CD4-positive, alpha-beta T cell treated with Interleukin-4 for 4 hours (primary cell): ENCODE results near the gene LMAN1L.

Experiments
- DNase-seq: peaks from one replicate; pipeline ENCODE4 v3.0.0-alpha.2; 2020

LMAN1L gene

GRCh38 chr15:74863239-74864056, 50.8 kb downstream of the LMAN1L start:
- DNase-seq = no peak

- no peak for DNase-seq
Measured at GRCh38 chr15:74864296-74864695, 51.7 kb downstream of the LMAN1L start.

DNA sequence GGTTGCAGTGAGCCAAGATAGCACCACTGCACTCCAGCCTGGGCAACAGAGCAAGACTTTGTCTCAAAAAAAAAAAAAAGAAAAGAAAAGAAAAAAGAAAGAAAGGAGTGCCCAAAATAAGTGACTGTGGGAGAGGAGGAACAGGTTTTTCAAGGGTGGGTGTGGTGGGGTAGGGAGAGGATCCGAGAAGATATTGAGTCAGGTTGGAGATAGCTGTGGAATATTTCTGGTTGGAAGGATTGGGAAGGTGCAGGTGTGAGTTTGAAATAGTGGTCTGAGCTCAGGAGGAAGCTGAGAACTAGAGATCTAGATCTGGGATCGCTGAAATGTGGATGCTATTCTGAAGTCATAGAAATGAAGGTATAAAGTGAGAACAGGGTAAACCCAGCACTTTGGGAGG, 52.7 kb downstream of the LMAN1L start:
- no peak for DNase-seq

DNA sequence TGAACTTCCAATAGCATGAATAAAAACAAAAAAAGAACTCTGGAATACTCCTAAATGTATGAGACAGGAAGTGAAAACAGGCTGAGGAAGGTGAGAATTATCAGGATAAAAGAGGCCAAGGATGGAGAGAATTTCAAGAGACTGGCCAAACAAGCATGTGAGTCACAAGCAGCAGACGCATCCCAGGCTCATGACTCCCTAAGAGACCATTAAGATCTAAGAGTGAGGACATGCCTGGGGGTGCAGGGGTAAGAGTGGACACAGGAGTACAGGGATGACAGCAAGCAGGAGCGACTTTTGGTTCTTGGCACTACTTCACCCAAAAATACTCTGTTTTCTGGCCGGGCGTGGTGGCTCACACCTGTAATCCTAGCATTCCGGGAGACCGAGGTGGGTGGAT, 53.5 kb downstream of the LMAN1L start:
- no peak for DNase-seq

GRCh38 chr15:74867466-74868038, 54.9 kb downstream of the LMAN1L start:
- DNase-seq = no peak

GRCh38 chr15:74868059-74868458, 55.4 kb downstream of the LMAN1L start:
- peak; percentile 38 for DNase-seq

- no peak for DNase-seq
Measured at GRCh38 chr15:74869372-74869725, 56.7 kb downstream of the LMAN1L start.

GRCh38 chr15:74869726-74870407, 57.2 kb downstream of the LMAN1L start:
- peak; percentile 33 for DNase-seq

DNA sequence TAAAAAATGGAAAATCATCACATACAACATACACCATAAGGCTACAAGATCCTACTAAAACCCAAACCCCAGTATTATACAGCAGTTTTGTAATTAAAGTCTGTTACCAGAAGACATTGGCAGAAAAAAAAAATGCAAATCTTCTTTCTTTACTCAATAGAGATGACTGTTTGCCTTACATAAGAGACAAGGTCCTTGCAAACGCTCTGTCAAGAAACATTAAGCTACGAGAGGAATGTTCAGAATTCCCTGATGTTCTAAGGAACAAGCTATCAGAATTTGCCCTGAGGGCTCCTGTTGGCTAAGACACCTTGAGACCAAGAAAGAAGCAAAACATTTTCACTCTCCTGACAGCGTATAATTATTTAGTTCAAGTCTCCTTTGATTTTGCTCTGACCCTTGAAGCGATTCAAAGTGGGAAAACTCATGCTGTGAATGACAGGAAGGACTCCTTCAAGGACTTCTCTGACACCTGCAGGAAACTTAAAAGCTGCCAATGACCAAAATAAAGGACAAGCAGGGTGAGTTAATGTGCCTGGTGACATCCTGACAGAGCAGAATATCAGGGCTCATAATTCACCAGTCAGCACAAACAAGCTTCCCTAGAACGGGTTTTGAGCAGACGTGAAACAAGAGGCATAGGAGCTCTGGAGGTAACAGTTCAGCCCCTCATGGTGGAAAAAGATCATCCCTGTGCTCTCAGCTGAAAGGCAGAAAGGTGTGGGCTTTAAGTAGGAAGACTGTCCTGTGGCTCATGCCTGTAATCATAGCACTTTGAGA, 58.0 kb downstream of the LMAN1L start:
- no peak for DNase-seq

- no peak for DNase-seq
Measured at GRCh38 chr15:74872702-74873035, 60.0 kb downstream of the LMAN1L start.

DNA sequence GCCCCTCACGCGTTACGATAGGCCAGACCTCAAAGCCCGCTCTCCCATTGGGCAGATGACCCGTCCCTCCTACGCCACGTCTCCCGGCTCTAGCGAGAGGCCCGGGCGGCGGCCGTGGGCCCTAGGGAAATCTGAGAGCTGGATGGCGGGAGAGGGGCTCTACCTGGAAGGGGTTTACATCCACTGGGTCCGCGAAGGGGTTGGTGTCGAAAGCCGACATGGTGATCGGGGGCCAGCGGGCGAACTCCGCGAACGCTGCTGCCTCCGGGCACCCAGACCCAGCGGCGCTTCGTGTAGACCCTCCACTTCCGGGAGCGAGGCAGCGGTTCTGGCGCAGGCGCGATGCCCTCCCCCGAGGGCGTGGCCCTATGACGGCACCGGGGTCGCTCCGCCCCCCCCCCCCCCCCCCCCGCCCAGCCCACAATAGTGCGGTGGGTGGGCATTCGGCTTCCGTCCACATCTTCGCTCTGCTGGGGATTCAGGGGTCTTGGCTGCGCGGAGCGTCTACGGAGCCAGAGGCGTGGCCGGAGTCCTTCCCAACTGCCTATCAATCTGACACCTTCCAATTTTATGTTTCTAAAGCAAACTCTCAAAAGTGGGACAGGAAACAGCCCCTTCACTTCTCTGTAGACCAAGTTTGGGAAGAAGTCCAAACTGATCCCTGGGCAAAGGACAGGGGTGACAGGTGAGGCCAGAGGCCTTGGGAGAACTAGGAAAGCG, 60.6 kb downstream of the LMAN1L start, which contains the start of gene SCAMP2:
SCAMP2 (minus strand) TSS at position 330 of the 720 bp plus-strand sequence; CDS start at position 220, 110 bp downstream.
- DNase-seq = peak; percentile 90

- no peak for DNase-seq
Measured at GRCh38 chr15:74873756-74874424, 61.3 kb downstream of the LMAN1L start.
